ENCODE measurements around the gene FOXO6. TPM values are rescaled to one million over a fixed set of nuclear protein-coding genes. Genes with fewer than 3 reads are reported as not detected.
A peak's percentile ranks its signal among the peaks of the same experiment; 100 is the strongest.

The FOXO6 gene
- total and polyA plus RNA-seq, 9 of the 15 experiments (the other 6 are each of a cell fraction or from before 2014, with no cell fraction given), result 0.04 to 0.31 (median 0.12) TPM; not detected in 5

DNA sequence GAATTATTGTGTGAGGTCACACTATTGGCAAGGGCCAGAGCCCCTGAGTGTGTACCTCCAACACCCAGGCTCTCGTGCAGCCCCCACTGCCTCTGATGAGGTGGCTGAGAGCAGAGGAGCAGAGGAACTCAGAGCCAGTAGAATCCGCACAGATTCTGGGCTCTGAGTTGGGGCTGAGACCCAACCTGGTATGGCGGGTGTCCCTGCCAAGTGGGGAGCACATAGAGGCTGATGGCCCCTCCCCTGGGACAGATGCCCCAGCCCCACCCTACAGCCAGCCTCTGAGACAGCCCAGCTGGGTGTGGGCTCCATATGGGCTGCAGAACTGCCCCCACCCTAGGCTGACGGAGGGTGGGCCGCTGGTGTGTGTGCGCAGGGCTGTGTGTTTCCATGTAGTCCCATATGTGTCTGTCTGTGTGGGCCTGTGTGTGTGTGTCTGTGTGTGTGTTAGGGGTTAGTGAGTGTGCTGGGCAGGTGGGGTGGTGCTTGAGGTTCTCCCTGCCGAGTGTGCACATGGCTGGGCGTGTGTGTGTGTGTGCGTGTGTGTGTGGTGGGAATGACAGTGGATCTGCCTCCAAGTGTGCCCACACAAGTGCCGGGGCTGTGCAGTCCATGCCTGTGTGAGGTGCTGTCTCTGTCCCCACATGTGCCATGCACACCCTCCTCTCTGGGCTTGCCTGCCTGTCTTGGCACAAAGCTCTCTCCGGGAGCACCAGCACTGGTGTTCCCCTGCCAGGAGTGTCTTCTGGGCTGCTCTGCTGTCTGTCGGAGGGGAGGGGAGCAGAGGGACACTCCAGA lies 24.4 kb downstream of the FOXO6 start:
- Histone ChIP-seq H3K79me2 (ENCODE audit: control insufficient read depth, insufficient read depth, low read length) (no peaks in the 10 kb centered on the region), H3K4me2 (ENCODE audit: insufficient read depth, low read length) (no peak overlapping the region), H4K20me1 (replicated peaks; ENCODE audit: control insufficient read depth, insufficient read depth, low read length) (peaks cover 6% of the 10 kb centered on the region), H3K9ac (ENCODE audit: insufficient read depth in 1 of 2, low read depth in 2 of 2, low read length in 2 of 2) (peak overlapping the region in 1 of 2 experiments; percentile 20; a peak in 1 of 4 replicates), H3K36me3 (ENCODE audit: control insufficient read depth, insufficient read depth, low read length) (no peaks in the 10 kb centered on the region), H3K4me3 (no peak overlapping the region), H3K9me3 (replicated peaks; ENCODE audit: control insufficient read depth, insufficient read depth, low read depth, low read length) (no peaks in the 10 kb centered on the region), H3K27ac (ENCODE audit: extremely low read depth, low read depth, low read length) (no peak overlapping the region), H3K9me1 (ENCODE audit: control insufficient read depth, insufficient read depth, low read length) (peaks cover 3% of the 10 kb centered on the region), H3K27me3 (ENCODE audit: control insufficient read depth in 2 of 2, insufficient read depth in 2 of 2, low read length in 2 of 2) (peaks cover 13 to 29% of the 10 kb centered on the region in 2 experiments), H2AFZ (ENCODE audit: low read depth, low read length) (no peak overlapping the region), H3K4me1 (replicated peaks in 1 of 2; ENCODE audit: control insufficient read depth in 2 of 2, insufficient read depth in 2 of 2, low read length in 2 of 2) (peaks cover 2 to 16% of the 10 kb centered on the region in 2 experiments; a peak in 1 of 5 replicates)
- intact Hi-C loops (cut with micrococcal nuclease) (no loop called here), in situ Hi-C loops (cut with MboI) (no loop called here)
- WGBS (ENCODE audit: insufficient coverage, low coverage, missing lambda C conversion rate), result 3% methylated on average over 11 of the region's 12 CpGs
- FAIRE-seq, result no peak
- ChIA-PET CTCF (ENCODE audit: low intra/inter-chr PET ratio) (no interaction called here), POLR2A (no interaction called here)
- TF ChIP-seq MBD2 (IDR thresholded peaks at IDR 0.05; ENCODE audit: borderline replicate concordance, low read depth), result no peak
- no peak for TF ChIP-seq SIX5 (IDR thresholded peaks at IDR 0.05; ENCODE audit: borderline replicate concordance in 1 of 2, insufficient read depth in 1 of 2, low read depth in 1 of 2, low read length in 2 of 2)
- no peak for TF ChIP-seq ESRRA (IDR thresholded peaks at IDR 0.05; ENCODE audit: borderline replicate concordance, low read depth)
- TF ChIP-seq TEAD4 (IDR thresholded peaks at IDR 0.05; ENCODE audit: low read length), result no peak
- TF ChIP-seq TEAD4 (CRISPR knock-in tag; IDR thresholded peaks at IDR 0.05; ENCODE audit: borderline replicate concordance), result no peak
- TF ChIP-seq, protein P1, sequence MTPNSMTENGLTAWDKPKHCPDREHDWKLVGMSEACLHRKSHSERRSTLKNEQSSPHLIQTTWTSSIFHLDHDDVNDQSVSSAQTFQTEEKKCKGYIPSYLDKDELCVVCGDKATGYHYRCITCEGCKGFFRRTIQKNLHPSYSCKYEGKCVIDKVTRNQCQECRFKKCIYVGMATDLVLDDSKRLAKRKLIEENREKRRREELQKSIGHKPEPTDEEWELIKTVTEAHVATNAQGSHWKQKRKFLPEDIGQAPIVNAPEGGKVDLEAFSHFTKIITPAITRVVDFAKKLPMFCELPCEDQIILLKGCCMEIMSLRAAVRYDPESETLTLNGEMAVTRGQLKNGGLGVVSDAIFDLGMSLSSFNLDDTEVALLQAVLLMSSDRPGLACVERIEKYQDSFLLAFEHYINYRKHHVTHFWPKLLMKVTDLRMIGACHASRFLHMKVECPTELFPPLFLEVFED (CRISPR knock-in tag; conservative IDR thresholded peaks at IDR 0.05), result no peak
- TF ChIP-seq BCL6 (CRISPR knock-in tag; IDR thresholded peaks at IDR 0.05), result no peak
- TF ChIP-seq CTBP1 (IDR thresholded peaks at IDR 0.05; ENCODE audit: borderline replicate concordance), result no peak
- TF ChIP-seq BRD4 (IDR thresholded peaks at IDR 0.05), result no peak
- TF ChIP-seq, protein P2, sequence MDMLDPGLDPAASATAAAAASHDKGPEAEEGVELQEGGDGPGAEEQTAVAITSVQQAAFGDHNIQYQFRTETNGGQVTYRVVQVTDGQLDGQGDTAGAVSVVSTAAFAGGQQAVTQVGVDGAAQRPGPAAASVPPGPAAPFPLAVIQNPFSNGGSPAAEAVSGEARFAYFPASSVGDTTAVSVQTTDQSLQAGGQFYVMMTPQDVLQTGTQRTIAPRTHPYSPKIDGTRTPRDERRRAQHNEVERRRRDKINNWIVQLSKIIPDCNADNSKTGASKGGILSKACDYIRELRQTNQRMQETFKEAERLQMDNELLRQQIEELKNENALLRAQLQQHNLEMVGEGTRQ (CRISPR knock-in tag; IDR thresholded peaks at IDR 0.05), result no peak
- no peak for ATAC-seq
- DNase-seq (ENCODE audit: extremely low read depth in 1 of 4, low spot score in 3 of 4), result no peak
- no TSS peak for BruUV-seq (replicated peaks)

All from K562 (cell line).